Effector CD8-positive, alpha-beta T cell (primary cell): Measurements from ENCODE around the gene PRRC1.
"Not testable (repeated sequence)": the region's sequence is repeated elsewhere in the genome, so short reads cannot be mapped to it uniquely, and the experiment has no call there.

Experiments used
- DNase-seq: peaks from one replicate; lab custom pipeline; 2025; lab: John Stamatoyannopoulos, UW

Gene PRRC1

GRCh38 chr5:127545249-127545648 lies 27.8 kb downstream of the PRRC1 start:
- not testable (repeated sequence) for DNase-seq

- DNase-seq: no peak
Measured at GRCh38 chr5:127549551-127549950, 32.1 kb downstream of the PRRC1 start.

GRCh38 chr5:127550652-127551409 lies 33.4 kb downstream of the PRRC1 start:
- DNase-seq: no peak

GRCh38 chr5:127551410-127552041 lies 34.1 kb downstream of the PRRC1 start:
- no peak for DNase-seq

- no peak for DNase-seq
Measured at GRCh38 chr5:127555826-127556225, 38.4 kb downstream of the PRRC1 start.

- no peak for DNase-seq
Measured at GRCh38 chr5:127556609-127557334, 39.3 kb downstream of the PRRC1 start.

- no peak for DNase-seq
Measured at GRCh38 chr5:127558273-127558672, 40.8 kb downstream of the PRRC1 start.

GRCh38 chr5:127561254-127561653 lies 43.8 kb downstream of the PRRC1 start:
- no peak for DNase-seq

GRCh38 chr5:127562252-127562651 lies 44.8 kb downstream of the PRRC1 start:
- no peak for DNase-seq

GRCh38 chr5:127563136-127563535 lies 45.7 kb downstream of the PRRC1 start:
- no peak for DNase-seq

GRCh38 chr5:127564002-127564769 lies 46.7 kb downstream of the PRRC1 start:
- peak; percentile 19 for DNase-seq

- no peak for DNase-seq
Measured at GRCh38 chr5:127565586-127566270, 48.3 kb downstream of the PRRC1 start.

- DNase-seq: no peak
Measured at GRCh38 chr5:127567026-127567768, 49.8 kb downstream of the PRRC1 start.

GRCh38 chr5:127568166-127568565 lies 50.7 kb downstream of the PRRC1 start:
- DNase-seq: no peak

- DNase-seq: not testable (repeated sequence)
Measured at GRCh38 chr5:127569471-127569870, 52.0 kb downstream of the PRRC1 start.

GRCh38 chr5:127571314-127572131 lies 54.1 kb downstream of the PRRC1 start:
- DNase-seq: no peak

- no peak for DNase-seq
Measured at GRCh38 chr5:127572930-127573329, 55.5 kb downstream of the PRRC1 start.

GRCh38 chr5:127574852-127575679 lies 57.6 kb downstream of the PRRC1 start:
- no peak for DNase-seq

GRCh38 chr5:127577458-127577857 lies 60.0 kb downstream of the PRRC1 start:
- no peak for DNase-seq
